HG03196 (cell line): ENCODE results near the gene TMCO4.

Source experiments
- ATAC-seq: cut with Tn5 transposase; IDR thresholded peaks from one replicate; pipeline ENCODE4 v1.9.1; 2021; ENCODE audit not compliant: unreplicated experiment

The TMCO4 gene

GRCh38 chr1:19776933-19777332, 22.8 kb downstream of the TMCO4 start:
- ATAC-seq: no peak

DNA sequence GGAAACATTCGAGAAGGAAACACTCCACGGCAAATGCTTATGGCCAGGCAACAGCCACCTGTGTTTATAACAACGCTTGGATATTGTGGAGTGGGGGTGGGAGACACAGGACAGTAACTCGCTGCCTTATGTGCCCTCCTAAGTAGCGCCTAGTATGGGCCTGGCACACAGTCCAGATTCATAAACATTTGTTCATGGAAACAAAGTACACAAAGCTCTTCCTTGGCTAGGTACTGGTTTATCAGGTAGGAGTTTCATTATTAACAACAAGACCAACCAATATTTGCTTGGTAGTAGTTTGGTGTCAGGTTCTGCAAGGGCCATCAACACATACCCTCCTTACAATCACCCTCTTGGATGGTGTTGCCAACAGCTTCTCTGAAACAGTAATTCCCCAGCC, 23.4 kb downstream of the TMCO4 start:
- ATAC-seq: no peak

DNA sequence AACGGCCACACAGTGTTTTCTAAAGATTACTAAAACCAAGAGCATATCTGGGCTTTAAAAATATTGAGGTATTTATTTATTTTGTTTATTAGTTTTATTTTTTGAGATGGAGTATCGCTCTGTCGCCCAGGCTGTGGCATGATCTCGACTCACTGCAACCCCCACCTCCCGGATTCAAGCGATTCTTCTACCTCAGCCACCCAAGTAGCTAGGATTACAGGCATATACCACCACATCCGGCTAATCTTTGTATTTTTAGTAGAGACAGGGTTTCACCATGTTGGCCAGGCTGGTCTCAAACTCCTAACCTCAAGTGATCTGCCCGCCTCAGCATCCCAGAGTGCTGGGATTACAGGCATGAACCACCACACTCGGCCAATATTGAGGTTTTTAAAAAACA, 23.9 kb downstream of the TMCO4 start:
- ATAC-seq: no peak

DNA sequence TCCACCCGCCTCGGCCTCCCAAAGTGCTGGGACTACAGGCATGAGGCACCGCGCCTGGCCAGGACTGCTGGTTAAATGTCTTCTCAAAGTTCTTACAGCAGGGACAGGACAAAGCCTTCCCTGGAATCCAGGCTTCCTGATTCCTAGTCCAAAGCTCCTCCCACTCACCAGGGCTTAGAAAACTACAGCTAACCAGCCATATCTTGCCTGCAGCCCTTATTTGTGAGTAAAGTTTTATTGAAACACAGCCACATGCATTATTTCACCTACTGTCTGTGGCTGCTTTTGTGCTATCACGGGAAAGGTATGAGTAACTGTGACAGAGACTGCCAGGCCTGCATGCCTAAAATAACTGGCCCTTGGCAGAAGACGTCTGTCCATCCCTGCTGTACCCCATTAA, 24.4 kb downstream of the TMCO4 start:
- no peak for ATAC-seq

DNA sequence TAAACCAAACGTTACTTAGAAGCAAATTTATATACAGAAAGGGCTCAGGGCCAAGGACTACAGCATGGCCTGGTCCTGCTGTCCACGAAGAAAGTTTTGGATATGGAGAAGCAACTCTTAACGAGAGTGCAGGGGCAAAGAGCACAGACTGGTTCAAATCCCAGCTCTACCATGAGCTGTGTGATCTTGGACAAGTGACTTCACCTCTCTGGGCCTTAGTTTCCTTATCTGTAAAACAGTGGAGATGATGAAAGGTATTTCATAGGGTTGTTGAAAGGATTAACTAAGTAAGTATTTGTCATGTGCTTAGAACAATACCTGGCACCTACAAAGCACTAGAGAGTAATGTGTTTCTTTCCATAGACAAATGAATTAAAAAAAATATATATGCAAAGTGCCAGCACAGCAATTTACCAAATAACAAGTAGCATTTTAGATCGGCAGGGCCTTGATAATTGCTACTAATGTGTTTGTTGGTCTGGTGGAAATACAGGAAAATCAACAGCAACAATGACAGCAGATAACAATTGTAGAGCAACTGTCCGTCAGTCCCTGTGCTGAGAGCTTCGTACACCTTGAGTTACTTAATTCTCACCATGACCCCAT, 25.4 kb downstream of the TMCO4 start:
- ATAC-seq: no peak

- ATAC-seq: no peak
Observed at GRCh38 chr1:19773485-19773884, 26.2 kb downstream of the TMCO4 start.

DNA sequence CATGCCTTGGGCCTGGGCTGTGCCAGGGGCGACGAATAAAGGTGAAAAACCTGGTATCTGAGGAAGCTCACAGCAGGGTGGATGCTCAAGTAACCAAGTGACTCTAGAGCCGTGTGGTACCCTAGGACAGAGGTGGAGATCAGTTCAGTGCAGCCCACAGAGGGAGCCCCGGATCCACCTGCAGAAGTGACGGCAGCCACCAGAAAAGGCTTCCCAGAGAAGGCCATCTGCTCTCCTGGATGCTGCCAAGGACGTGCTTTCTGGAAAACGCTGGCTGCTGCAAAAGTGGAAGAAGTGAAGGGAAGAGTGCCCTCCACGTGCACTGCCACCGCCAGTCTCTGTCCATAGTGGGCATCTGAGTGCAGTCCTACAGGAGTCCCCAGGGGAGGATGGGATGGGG, 27.7 kb downstream of the TMCO4 start:
- no peak for ATAC-seq

DNA sequence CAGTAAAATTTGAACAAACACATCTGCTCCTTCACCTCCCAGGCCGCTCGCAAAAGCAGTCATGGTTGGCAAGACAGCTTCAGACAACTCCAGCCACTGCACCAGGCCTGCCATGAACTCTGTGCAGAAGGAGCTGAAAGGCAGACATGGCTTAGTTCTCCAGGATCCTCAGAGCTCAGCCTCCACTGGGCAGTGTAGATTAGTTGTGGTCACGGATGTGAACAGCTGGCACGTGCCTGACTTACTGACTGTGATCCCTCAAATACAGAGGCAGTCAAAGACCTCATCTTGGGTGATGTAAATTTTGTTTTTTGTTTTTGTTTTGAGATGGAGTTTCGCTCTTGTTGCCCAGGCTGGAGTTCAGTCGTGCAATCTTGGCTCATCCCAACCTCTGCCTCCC, 28.4 kb downstream of the TMCO4 start:
- no peak for ATAC-seq

- no peak for ATAC-seq
Observed at GRCh38 chr1:19770436-19771190, 29.1 kb downstream of the TMCO4 start.

DNA sequence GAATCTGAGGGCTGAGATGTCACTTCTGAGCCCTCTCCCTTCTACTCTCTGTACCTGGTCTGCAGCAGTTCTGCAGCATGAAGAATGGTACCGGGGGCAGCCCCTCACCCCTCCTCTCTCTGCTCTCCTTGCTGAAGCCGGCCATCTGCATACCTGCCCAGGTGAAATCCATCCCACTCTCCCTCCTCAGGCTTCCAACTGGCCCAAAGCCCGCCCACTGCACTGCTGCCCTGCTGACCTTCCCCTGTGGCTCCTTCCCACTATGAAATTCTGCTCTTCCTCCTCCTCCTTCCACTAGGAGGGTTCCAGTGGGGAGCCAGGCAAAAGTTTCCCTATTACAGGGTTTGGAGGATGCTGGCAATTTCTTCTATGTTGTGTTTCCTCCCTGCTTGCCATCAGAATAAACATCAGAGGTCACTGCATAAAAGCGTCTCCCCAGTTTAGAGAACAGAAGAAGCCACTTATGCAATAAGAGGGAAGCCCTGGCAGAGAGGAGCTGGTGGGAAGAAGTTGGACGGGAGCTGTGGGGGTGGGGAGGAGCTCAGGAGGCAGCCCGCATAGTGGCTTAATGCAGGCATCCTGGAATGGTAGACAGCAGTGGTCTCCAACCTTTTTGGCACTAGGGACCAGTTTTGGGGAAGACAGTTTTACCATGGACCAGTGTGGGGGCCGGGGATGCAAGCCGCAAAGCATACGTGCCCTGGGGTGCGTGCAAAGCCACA, 30.3 kb downstream of the TMCO4 start:
- no peak for ATAC-seq

GRCh38 chr1:19768353-19769210, 31.1 kb downstream of the TMCO4 start:
- no peak for ATAC-seq

- ATAC-seq: no peak
Observed at GRCh38 chr1:19765623-19766022, 34.1 kb downstream of the TMCO4 start.

DNA sequence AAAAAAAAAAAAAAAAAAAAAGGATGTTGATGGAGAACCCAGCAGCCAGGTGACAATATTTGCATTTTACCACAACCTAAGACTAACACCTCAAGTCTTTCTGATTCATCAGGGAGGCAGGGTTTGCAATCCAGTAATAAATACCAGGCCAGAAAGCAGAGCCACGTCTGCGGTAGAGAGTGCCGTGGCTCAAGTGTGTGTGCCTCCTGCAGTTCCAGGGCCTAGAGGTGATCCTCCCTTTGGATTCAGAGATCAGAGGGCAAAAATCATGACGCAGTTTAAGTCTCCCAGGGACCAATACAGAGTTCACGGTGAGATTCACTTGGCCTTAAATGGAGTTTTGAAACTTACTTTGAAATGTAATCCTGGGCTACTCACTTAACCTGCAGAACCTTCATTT, 34.9 kb downstream of the TMCO4 start:
- ATAC-seq: no peak

GRCh38 chr1:19762175-19762779, 37.4 kb downstream of the TMCO4 start:
- no peak for ATAC-seq

GRCh38 chr1:19759740-19760089, 40.0 kb downstream of the TMCO4 start:
- ATAC-seq: no peak

DNA sequence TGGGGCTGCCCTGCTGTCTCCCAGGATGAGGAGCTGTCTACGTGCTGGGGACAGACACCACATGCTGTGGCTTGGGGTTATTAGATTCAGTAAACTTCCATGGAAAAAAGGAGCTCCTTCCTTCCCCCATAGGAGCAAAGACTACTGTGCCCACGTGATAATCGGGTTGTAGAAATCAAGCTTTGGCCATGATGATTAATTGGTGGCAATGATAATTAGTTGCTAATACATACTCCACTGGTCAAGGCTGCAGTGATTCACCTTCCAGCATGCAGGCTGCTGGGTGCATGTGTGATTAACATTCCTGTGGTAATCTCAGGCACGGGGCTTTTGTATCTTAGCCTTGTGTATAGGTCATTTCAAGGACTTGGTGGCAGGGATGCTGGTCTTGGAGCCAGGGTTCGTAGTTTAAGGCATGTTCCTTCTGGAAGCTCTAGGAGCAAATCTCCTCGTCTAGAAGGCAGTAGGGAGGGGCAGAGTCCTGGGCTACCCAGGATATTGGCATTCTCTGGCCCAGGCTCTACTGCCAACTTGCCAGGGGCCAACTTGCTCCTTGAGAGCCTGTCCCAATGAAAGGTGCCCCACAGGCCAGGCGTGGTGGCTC, 41.4 kb downstream of the TMCO4 start:
- no peak for ATAC-seq

DNA sequence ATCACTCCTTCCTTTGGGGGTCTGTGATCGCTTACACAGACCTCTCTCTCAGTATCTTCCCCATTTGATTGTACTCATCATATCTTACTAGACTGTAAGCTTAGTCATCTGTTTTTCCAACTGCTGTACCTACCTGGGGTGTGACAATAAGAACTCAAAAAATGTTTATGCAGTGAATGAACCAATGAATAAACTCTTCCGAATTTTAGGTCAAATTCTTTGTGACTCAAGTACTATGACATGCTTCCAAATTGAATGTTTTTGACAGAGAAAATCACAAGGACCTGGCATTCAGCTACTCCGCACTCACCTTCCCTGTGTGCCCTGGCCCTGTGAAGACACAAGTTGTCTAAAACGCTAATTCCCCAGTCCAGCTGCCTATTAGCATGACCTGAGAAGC, 42.1 kb downstream of the TMCO4 start:
- ATAC-seq: no peak

DNA sequence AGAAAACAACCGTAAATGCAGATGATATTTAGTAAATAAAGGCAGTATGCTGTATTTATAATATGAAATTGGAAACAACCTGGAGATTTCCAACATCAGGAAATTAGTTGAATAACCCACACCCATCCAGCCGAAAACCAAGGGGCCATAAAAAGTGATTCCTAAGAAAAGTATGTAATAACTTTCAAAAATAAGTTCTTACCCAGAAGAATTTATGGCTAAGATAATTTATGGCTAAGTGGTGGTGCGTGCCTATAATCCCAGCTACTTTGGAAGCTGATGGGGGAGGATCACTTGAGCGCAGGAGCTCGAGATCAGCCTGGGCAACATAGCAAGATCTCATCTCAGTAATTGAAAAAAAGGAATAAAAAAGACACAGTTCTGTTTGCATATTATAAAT, 43.2 kb downstream of the TMCO4 start:
- ATAC-seq: no peak

GRCh38 chr1:19754482-19754881, 45.2 kb downstream of the TMCO4 start:
- ATAC-seq: no peak

DNA sequence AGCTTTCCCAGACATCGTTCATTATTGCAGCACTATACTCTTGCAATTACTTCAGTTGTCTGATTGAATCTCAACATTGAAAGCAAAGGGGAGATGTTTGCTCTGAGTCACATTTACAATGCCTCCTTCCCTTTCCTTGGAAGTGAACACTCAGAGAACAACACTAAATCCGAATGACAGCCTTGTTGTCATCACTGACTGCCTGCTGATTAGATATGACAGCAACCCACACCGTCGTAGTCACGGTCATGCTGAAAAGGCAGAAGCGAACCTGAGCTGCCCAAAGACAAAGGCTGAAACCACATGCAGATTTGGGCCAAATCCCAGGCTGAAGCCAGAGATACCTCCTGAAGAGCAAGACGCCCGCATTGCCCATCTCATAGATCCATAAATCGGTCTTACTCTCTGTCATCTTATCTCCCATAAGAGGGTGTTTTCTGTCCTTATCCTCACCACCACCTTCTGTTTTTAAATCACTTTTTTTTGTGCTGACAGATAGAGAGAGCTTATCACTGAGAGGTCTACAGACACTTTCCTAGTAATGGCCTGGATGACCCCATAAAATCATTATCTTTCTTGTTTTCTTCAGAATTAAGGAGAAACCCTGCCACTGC, 47.5 kb downstream of the TMCO4 start:
- ATAC-seq: no peak
